AG10803 (cell line): ENCODE data around the gene A3GALT2.

ENCODE experiments used
- DNase-seq: peaks from one replicate; pipeline ENCODE4 v3.0.0; 2010; ENCODE audit warnings: low read depth
- H3K4me3 ChIP-seq: 2 replicates; pipeline ENCODE4 v1.5.1; 2011; ENCODE audit warnings: mild to moderate bottlenecking, low read length, control low read depth
- CTCF ChIP-seq: conservative IDR thresholded peaks from 2 replicates; pipeline ENCODE4 v1.5.1; 2011; ENCODE audit warnings: mild to moderate bottlenecking, low read length, control low read depth, inconsistent platforms

A3GALT2 gene

GRCh38 chr1:33271666-33272505 lies 49.0 kb downstream of the A3GALT2 start:
- DNase-seq: no peak
- H3K4me3 ChIP-seq: no peak overlapping the region
- TF ChIP-seq CTCF: no peak

- DNase-seq: no peak
- TF ChIP-seq CTCF: no peak
- no peak overlapping the region for H3K4me3 ChIP-seq
Observed at GRCh38 chr1:33270808-33271465, 50.0 kb downstream of the A3GALT2 start.

- no peak for TF ChIP-seq CTCF
- no peak overlapping the region for H3K4me3 ChIP-seq
- DNase-seq: no peak
Observed at GRCh38 chr1:33270379-33270778, 50.5 kb downstream of the A3GALT2 start.

GRCh38 chr1:33269621-33270020 lies 51.3 kb downstream of the A3GALT2 start:
- TF ChIP-seq CTCF: no peak

GRCh38 chr1:33268927-33269610 lies 51.8 kb downstream of the A3GALT2 start:
- no peak for TF ChIP-seq CTCF
- peak; percentile 19 for DNase-seq
- no peak overlapping the region for H3K4me3 ChIP-seq

More at GRCh38 chr1:33269621-33270020, 51.3 kb downstream of the A3GALT2 start:
- H3K4me3 ChIP-seq: no peak overlapping the region
- DNase-seq: no peak

- no peak for DNase-seq
- TF ChIP-seq CTCF: no peak
- no peak overlapping the region for H3K4me3 ChIP-seq
Observed at GRCh38 chr1:33268457-33268856, 52.4 kb downstream of the A3GALT2 start.
